Measurements from ENCODE around the gene RBM24. TPM values are rescaled to one million over a fixed set of nuclear protein-coding genes. Genes with fewer than 3 reads are reported as not detected.

Gene RBM24
- total and polyA plus RNA-seq, 2 of the 13 experiments (the other 11 are each of a cell fraction or from before 2014, with no cell fraction given): 1.5 to 14.2 TPM

- TF ChIP-seq NFE2 (CRISPR knock-in tag; IDR thresholded peaks at IDR 0.05) (no peak), TAF15 (IDR thresholded peaks at IDR 0.05; ENCODE audit: low read depth, low read length, poor library complexity, severe bottlenecking) (no peak)
Measured at GRCh38 chr6:17341891-17342290, 60.7 kb downstream of the RBM24 start (continued).

GRCh38 chr6:17343215-17343614 lies 62.1 kb downstream of the RBM24 start:
- no peak for ATAC-seq
- Histone ChIP-seq H3K79me2 (ENCODE audit: insufficient read depth, low read length) (no peaks in the 10 kb centered on the region), H3K36me3 (replicated peaks in 1 of 2; ENCODE audit: control insufficient read depth in 1 of 2, insufficient read depth in 2 of 2, low read length in 2 of 2) (no peaks in the 10 kb centered on the region), H3K27me3 (ENCODE audit: control insufficient read depth in 1 of 2, insufficient read depth in 2 of 2, low read length in 2 of 2) (no peaks in the 10 kb centered on the region), H3K4me1 (ENCODE audit: insufficient read depth, low read length) (peaks cover 29% of the 10 kb centered on the region), H3K4me2 (ENCODE audit: low read depth, low read length) (no peak overlapping the region), H3K9me3 (ENCODE audit: low read length) (no peaks in the 10 kb centered on the region), H3K4me3 (replicated peaks in 1 of 3; ENCODE audit: insufficient read depth in 1 of 3, low read depth in 2 of 3, low read length in 3 of 3) (no peak overlapping the region), H3K9ac (ENCODE audit: insufficient read depth, low read depth, low read length) (no peak overlapping the region), H4K20me1 (ENCODE audit: insufficient read depth, low read length) (no peaks in the 10 kb centered on the region), H2AFZ (ENCODE audit: low read length) (no peak overlapping the region), H3K27ac (ENCODE audit: extremely low read length, insufficient read depth, low read length) (no peak overlapping the region)
- ChIA-PET CTCF (ENCODE audit: low intra/inter-chr PET ratio, low total read pairs) (no interaction called here), POLR2A (no interaction called here)
- no peak for DNase-seq (ENCODE audit: low spot score)
- BruUV-seq (replicated peaks): no TSS peak
- WGBS (ENCODE audit: low lambda C conversion rate): 6% methylated on average over 2 of the region's 2 CpGs
- in situ Hi-C loops (cut with HindIII; ENCODE audit: extremely low pct_ligation_motif_present, low pct_unique_long_range_greater_than_20kb) (no loop called here), intact Hi-C loops (cut with micrococcal nuclease; ENCODE audit: unreplicated experiment) (no loop called here)
- no peak for FAIRE-seq
- TF ChIP-seq SRF (IDR thresholded peaks at IDR 0.05; ENCODE audit: low read depth, low read length) (no peak), ZNF589 (CRISPR knock-in tag; conservative IDR thresholded peaks at IDR 0.05) (no peak), STAG1 (CRISPR knock-in tag; IDR thresholded peaks at IDR 0.05) (no peak), ZNF800 (CRISPR knock-in tag; IDR thresholded peaks at IDR 0.05) (no peak), POLR2AphosphoS2 (IDR thresholded peaks at IDR 0.05; ENCODE audit: low read depth, low read length) (no peak), ZZZ3 (CRISPR knock-in tag; IDR thresholded peaks at IDR 0.05; ENCODE audit: borderline replicate concordance) (no peak), GABPB1 (CRISPR knock-in tag; IDR thresholded peaks at IDR 0.05) (no peak), MTA1 (CRISPR knock-in tag; IDR thresholded peaks at IDR 0.05; ENCODE audit: borderline replicate concordance) (no peak), MAFF (IDR thresholded peaks at IDR 0.05; ENCODE audit: low read depth, low read length) (no peak), ZNF546 (CRISPR knock-in tag; conservative IDR thresholded peaks at IDR 0.05) (no peak), NFKB2 (CRISPR knock-in tag; IDR thresholded peaks at IDR 0.05; ENCODE audit: borderline replicate concordance) (no peak), HMGXB3 (CRISPR knock-in tag; IDR thresholded peaks at IDR 0.05; ENCODE audit: borderline replicate concordance) (no peak), ZNF777 (CRISPR knock-in tag; IDR thresholded peaks at IDR 0.05) (no peak), NCOR1 (IDR thresholded peaks at IDR 0.05; ENCODE audit: borderline replicate concordance, low read length) (no peak), SIX1 (CRISPR knock-in tag; IDR thresholded peaks at IDR 0.05; ENCODE audit: borderline replicate concordance) (no peak), ZNF674 (CRISPR knock-in tag; IDR thresholded peaks at IDR 0.05; ENCODE audit: low read depth) (no peak), KAT8 (CRISPR knock-in tag; IDR thresholded peaks at IDR 0.05) (no peak), ZNF816 (CRISPR knock-in tag; IDR thresholded peaks at IDR 0.05; ENCODE audit: borderline replicate concordance) (no peak)

Data from HepG2 (cell line).